HepG2 (cell line): Measurements from ENCODE around the gene BHLHE41. TPM values are rescaled to one million over a fixed set of nuclear protein-coding genes. Genes with fewer than 3 reads are reported as not detected.

ENCODE experiments used
- ARHGAP35 ChIP-seq: sonication (generic); formaldehyde crosslinking; IDR thresholded peaks from 2 replicates; pipeline ENCODE4 v1.9.0; 2022; ENCODE audit warnings: mild to moderate bottlenecking, inconsistent platforms, moderate library complexity, missing genetic modification reagents, borderline replicate concordance
- CBX2 ChIP-seq, 2 experiments: fragments of 200-600 bp in 1 of 2; sonication (generic); formaldehyde crosslinking in 1 of 2; IDR thresholded peaks; 2 replicates each; pipeline versions ENCODE4 v1.7.0 to v1.8.1; 2018 to 2022; ENCODE audit warnings: low read depth in 2 of 2, low read length in 1 of 2, mild to moderate bottlenecking in 1 of 2, missing genetic modification reagents in 1 of 2
- CEBPB ChIP-seq: IDR thresholded peaks from 2 replicates; pipeline ENCODE4 v1.6.1; 2011; ENCODE audit warnings: low read depth, low read length, improper control_type of control experiment, borderline replicate concordance
- ISL2 ChIP-seq: sonication (generic); formaldehyde crosslinking; IDR thresholded peaks from 2 replicates; pipeline ENCODE4 v1.5.0; 2020; ENCODE audit warnings: missing genetic modification reagents
- MED1 ChIP-seq: sonication (generic); formaldehyde crosslinking; IDR thresholded peaks from 2 replicates; pipeline ENCODE4 v1.4.0; 2020; ENCODE audit warnings: missing genetic modification reagents
- SP1 ChIP-seq, 2 experiments: fragments of 450-650 bp in 1 of 2; sonication (generic) in 1 of 2; formaldehyde crosslinking in 1 of 2; IDR thresholded peaks; 2 replicates each; pipeline versions ENCODE4 v1.4.0 to v1.6.1; 2016 to 2020; ENCODE audit warnings: missing genetic modification reagents in 1 of 2
- ZNF10 ChIP-seq: sonication (generic); formaldehyde crosslinking; IDR thresholded peaks from 2 replicates; pipeline ENCODE4 v1.4.0; 2020; ENCODE audit warnings: mild to moderate bottlenecking, low read depth, missing genetic modification reagents, borderline replicate concordance
- ZNF782 ChIP-seq: sonication (generic); formaldehyde crosslinking; IDR thresholded peaks from 2 replicates; pipeline ENCODE4 v1.4.0; 2020; ENCODE audit warnings: missing genetic modification reagents, mild to moderate bottlenecking, borderline replicate concordance
- polyA plus RNA-seq, 8 experiments: library from polyadenylated mRNA; depleted of rRNA in 3 of 8; stranded (reverse) in 7 of 8; unstranded in 1 of 8; fragments of >200 nt; fragmentation: Illumina TruSeq in 4 of 8; extraction: Trizol in 4 of 8; gene quantifications; 2 replicates each; pipeline versions ENCODE4 v1.2.1 to v1.2.3, GENCODE V29; 2011 to 2016; ENCODE audit warnings: low read depth in 4 of 8, missing spikeins in 1 of 8, mixed read lengths in 1 of 8; ENCODE audit not compliant: insufficient read depth in 1 of 8
- total RNA-seq, 5 experiments: library from RNA; depleted of rRNA; stranded (reverse); fragments of >200 nt; fragmentation: Illumina TruSeq; extraction: Trizol; gene quantifications; 2 replicates each; pipeline ENCODE4 v1.2.3, GENCODE V29; 2016; ENCODE audit warnings: low read depth in 1 of 5
- TF ChIP-seq, protein P1 (sequence below): sonication (generic); formaldehyde crosslinking; IDR thresholded peaks from 2 replicates; pipeline ENCODE4 v1.5.0; 2020; ENCODE audit warnings: mild to moderate bottlenecking, missing genetic modification reagents, borderline replicate concordance
- TF ChIP-seq, protein P2 (sequence below): sonication (generic); formaldehyde crosslinking; IDR thresholded peaks from 2 replicates; pipeline ENCODE4 v1.4.0; 2020; ENCODE audit warnings: low read depth, mild to moderate bottlenecking, missing genetic modification reagents
- TF ChIP-seq, protein P3 (sequence below): sonication (generic); formaldehyde crosslinking; IDR thresholded peaks from 2 replicates; pipeline ENCODE4 v1.4.0; 2020; ENCODE audit warnings: missing genetic modification reagents; ENCODE audit errors: not compliant biosample characterization

Gene BHLHE41
- total and polyA plus RNA-seq, 2 of the 13 experiments (the other 11 are each of a cell fraction or from before 2014, with no cell fraction given): 0.03 TPM; not detected in 1

DNA sequence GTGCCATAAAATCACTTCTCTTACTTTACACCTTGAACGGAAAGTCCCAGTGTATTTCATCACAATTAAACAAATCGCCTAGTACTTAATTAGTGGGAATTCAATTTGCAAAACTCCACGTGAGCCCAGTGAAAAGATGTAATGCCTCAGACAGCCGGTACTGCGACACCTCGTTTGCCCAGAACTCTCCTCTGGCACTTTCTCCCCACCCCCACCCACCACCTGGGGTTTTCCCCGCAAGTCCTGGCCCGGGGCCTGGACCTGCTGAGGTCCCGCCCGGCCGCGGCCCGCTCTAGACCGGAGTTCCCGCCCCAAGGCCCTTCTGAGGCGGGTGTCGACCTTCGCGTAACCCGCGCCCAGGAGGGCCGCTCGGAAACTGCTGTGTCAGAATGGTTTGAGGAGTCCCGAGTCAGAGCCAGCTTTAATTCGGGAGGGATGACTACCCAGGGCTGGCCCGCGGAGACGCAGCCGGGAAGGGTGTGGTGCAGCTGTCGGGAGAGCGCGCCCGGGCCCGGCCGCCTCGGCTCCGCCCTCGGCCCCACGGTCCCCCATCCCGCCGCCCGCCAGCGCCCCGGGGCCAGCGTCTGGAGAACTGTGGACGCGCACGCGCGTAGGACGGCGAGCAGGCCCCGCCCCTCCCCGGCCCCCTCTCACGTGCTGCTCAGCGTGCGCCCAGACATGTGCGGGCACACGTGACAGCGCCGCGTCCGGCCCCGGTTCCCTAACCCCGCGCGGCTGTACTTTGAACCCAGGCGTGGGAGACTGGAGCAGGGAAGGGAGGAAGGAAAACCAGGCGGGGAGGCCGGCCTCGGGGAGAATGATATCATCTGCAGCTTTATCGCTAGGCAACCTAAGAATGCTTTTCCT is 10.8 kb downstream of the BHLHE41 start (continued):
- no peak for TF ChIP-seq CBX2 (IDR thresholded peaks at IDR 0.05; ENCODE audit: low read depth, low read length)
- no peak for TF ChIP-seq CBX2 (CRISPR knock-in tag; IDR thresholded peaks at IDR 0.05; ENCODE audit: low read depth)
- TF ChIP-seq, protein P1, sequence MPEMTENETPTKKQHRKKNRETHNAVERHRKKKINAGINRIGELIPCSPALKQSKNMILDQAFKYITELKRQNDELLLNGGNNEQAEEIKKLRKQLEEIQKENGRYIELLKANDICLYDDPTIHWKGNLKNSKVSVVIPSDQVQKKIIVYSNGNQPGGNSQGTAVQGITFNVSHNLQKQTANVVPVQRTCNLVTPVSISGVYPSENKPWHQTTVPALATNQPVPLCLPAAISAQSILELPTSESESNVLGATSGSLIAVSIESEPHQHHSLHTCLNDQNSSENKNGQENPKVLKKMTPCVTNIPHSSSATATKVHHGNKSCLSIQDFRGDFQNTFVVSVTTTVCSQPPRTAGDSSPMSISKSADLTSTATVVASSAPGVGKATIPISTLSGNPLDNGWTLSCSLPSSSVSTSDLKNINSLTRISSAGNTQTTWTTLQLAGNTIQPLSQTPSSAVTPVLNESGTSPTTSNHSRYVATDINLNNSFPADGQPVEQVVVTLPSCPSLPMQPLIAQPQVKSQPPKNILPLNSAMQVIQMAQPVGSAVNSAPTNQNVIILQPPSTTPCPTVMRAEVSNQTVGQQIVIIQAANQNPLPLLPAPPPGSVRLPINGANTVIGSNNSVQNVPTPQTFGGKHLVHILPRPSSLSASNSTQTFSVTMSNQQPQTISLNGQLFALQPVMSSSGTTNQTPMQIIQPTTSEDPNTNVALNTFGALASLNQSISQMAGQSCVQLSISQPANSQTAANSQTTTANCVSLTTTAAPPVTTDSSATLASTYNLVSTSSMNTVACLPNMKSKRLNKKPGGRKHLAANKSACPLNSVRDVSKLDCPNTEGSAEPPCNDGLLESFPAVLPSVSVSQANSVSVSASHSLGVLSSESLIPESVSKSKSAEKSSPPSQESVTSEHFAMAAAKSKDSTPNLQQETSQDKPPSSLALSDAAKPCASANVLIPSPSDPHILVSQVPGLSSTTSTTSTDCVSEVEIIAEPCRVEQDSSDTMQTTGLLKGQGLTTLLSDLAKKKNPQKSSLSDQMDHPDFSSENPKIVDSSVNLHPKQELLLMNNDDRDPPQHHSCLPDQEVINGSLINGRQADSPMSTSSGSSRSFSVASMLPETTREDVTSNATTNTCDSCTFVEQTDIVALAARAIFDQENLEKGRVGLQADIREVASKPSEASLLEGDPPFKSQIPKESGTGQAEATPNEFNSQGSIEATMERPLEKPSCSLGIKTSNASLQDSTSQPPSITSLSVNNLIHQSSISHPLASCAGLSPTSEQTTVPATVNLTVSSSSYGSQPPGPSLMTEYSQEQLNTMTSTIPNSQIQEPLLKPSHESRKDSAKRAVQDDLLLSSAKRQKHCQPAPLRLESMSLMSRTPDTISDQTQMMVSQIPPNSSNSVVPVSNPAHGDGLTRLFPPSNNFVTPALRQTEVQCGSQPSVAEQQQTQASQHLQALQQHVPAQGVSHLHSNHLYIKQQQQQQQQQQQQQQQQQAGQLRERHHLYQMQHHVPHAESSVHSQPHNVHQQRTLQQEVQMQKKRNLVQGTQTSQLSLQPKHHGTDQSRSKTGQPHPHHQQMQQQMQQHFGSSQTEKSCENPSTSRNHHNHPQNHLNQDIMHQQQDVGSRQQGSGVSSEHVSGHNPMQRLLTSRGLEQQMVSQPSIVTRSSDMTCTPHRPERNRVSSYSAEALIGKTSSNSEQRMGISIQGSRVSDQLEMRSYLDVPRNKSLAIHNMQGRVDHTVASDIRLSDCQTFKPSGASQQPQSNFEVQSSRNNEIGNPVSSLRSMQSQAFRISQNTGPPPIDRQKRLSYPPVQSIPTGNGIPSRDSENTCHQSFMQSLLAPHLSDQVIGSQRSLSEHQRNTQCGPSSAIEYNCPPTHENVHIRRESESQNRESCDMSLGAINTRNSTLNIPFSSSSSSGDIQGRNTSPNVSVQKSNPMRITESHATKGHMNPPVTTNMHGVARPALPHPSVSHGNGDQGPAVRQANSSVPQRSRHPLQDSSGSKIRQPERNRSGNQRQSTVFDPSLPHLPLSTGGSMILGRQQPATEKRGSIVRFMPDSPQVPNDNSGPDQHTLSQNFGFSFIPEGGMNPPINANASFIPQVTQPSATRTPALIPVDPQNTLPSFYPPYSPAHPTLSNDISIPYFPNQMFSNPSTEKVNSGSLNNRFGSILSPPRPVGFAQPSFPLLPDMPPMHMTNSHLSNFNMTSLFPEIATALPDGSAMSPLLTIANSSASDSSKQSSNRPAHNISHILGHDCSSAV (CRISPR knock-in tag): no peak
- no peak for TF ChIP-seq CEBPB
- TF ChIP-seq, protein P2, sequence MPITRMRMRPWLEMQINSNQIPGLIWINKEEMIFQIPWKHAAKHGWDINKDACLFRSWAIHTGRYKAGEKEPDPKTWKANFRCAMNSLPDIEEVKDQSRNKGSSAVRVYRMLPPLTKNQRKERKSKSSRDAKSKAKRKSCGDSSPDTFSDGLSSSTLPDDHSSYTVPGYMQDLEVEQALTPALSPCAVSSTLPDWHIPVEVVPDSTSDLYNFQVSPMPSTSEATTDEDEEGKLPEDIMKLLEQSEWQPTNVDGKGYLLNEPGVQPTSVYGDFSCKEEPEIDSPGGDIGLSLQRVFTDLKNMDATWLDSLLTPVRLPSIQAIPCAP (CRISPR knock-in tag): no peak
- TF ChIP-seq, protein P3, sequence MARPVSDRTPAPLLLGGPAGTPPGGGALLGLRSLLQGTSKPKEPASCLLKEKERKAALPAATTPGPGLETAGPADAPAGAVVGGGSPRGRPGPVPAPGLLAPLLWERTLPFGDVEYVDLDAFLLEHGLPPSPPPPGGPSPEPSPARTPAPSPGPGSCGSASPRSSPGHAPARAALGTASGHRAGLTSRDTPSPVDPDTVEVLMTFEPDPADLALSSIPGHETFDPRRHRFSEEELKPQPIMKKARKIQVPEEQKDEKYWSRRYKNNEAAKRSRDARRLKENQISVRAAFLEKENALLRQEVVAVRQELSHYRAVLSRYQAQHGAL (CRISPR knock-in tag): no peak
- TF ChIP-seq ISL2 (CRISPR knock-in tag): no peak
- TF ChIP-seq SP1 (IDR thresholded peaks at IDR 0.05): no peak
- peak; percentile 54; the same call in 1 of the 2 replicates for TF ChIP-seq SP1 (CRISPR knock-in tag; IDR thresholded peaks at IDR 0.05)
- peak; percentile 80 for TF ChIP-seq MED1 (CRISPR knock-in tag)
- TF ChIP-seq ZNF782 (CRISPR knock-in tag): 0 out of 2 replicates have a peak, but pooled peaks have one; percentile 81
- no peak for TF ChIP-seq ZNF10 (CRISPR knock-in tag)
- 0 out of 2 replicates have a peak, but pooled peaks have one; percentile 54 for TF ChIP-seq ARHGAP35 (CRISPR knock-in tag)
